CD4-positive, alpha-beta T cell treated with Interleukin-2 at 100 ng/mL for 4 hours (primary cell): ENCODE data around the gene AKR1C1.
"Not testable (repeated sequence)": the region's sequence is repeated elsewhere in the genome, so short reads cannot be mapped to it uniquely, and the experiment has no call there.

Source experiments
- DNase-seq: peaks from one replicate; pipeline ENCODE4 v3.0.0-alpha.2; 2020; ENCODE audit warnings: low spot score

AKR1C1 gene

DNA sequence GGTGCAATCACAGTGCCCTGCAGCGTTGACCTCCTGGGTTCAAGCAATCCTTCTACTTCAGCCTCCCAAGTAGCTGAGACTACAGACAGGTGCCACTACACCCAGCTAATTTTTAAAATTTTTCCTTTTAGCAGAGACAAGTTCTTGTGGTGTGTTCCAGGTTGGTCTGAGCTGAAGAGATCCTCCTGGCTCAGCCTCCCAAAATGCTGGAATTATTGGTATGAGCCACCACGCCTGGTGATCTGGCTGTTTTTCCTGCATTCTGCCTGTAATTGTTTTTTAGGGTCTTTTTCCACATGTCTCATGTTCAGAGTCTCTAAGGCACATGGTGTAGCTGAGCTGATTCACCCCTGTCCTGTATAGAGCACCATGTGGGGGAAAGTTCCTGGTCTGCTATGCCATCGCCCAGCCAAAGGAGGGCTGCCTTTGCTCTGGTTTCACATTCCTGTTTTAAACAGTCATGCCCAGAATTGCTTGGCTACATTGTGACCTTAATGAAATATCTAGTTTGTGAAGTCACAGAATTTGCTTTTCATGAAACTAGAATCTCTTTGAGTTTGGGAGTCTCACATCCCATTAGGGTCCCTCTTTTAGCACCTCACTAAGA is 55.6 kb downstream of the AKR1C1 start:
- not testable (repeated sequence) for DNase-seq

DNA sequence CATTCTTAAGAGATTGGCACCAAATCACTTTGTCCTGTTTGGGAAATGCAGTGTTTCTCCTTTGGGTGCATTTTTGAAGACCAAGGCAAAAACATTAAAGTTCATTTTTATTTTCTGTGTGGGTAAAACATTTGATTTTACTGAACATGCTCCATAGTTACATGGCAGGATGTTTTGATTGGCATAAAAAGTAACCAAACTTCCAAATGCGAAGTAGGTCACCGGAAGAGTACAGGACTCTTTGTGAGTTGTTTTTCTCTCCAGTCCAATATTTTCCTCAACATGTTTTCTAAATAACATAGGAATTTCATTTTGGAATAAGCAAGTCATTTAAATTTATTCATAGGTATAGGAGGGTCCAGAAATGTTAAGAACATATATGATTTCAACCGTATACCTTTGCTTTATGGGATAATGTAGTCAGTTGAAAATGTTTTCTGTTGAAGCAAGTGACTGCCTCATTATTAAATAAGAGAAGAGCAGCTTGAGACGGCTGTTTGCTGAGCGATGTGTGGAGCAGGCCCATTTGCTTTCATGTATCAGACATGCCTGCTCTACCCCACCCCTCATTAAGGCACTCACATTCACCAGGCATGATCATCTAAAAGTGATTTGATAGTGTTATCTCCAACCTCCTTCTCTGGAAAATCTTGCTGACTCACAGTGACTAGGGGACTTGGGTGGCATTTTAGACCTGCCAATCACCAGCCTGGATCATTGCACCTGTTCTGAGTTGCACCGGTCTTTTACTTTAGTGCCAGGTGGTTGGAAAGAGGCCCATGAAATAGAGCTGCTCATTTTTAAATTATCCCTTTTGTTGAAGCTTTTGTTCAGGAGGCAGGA is 56.8 kb downstream of the AKR1C1 start:
- DNase-seq: not testable (repeated sequence)

DNA sequence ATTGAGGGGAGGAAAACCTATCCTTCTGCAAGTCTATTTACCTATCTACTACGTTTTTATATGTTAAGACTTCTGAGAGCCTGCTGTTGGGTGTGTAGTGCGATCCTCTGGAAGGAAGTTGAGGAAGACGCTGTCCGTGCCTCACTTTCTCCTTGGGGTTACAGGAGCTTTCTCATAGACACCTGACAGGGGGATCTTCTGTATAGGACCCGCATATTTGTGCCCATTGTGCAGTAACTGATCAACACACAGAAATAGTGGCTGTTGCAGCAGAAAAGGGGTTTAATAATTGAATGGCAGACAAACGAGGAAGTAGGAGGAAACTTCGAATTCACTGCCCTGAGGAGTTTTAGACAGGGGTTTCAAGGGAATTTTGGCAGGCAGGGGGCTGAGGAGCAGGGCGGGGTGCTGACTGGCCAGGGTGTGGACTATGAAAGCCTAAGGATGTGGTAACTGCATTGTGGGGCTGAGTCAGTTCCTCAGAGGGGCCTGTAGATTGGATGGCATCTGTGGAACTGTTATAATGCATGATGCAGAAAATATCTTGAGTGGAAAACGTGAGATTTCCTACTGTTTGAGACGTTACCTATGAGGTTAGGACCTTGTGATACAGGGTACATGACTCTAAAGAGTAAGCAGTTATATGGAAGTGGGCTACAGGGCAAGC is 58.5 kb downstream of the AKR1C1 start:
- not testable (repeated sequence) for DNase-seq

DNA sequence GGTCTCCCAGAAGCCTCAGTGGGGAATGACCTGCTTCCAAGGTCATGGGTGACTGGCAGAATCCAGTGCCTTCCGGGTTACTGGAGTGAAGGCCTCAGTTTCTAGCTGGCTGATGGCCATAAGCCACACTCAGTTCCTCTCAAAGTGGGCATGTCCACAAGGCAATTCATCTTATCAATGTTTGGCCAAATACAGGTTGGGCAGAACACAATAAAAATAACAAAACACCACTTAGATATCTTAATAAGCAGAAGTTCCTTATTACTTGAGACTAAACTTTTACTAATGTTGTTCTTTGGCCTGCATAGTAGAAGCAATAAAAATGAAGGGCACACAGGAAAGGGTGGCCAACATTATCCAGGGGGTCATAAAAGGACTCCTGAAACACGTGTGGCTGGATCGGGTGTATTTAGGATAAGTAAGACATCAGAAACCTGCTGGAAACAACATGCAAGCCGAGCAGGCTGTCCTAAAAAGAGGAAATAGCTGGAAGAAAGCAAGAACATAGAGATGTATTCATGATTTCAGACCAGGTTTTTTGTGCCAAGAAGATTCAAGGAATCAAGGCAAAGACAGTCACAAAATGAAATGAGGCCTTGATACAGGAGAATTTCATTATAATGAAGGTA is 60.1 kb downstream of the AKR1C1 start:
- no peak for DNase-seq

DNA sequence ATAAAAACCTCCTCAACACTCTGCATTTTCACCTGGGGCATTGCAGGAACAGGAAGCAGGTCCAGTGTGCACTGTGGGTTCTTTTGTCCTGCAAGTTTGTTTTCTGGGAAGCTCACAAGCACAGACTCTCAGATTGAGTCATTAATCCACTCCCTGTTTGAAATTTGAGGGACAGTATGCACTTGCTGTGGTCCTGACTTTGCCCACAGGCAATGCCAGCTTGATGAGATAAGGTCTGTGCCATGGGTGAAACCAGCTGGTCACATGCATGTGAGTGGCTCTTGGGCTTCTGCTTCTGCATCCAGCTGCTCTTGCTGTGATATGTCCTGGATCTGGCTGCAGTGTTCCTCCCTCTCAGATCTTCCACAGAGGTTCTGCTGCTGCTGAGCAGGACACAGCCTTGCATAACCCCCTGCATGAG is 62.3 kb downstream of the AKR1C1 start:
- DNase-seq: not testable (repeated sequence)

DNA sequence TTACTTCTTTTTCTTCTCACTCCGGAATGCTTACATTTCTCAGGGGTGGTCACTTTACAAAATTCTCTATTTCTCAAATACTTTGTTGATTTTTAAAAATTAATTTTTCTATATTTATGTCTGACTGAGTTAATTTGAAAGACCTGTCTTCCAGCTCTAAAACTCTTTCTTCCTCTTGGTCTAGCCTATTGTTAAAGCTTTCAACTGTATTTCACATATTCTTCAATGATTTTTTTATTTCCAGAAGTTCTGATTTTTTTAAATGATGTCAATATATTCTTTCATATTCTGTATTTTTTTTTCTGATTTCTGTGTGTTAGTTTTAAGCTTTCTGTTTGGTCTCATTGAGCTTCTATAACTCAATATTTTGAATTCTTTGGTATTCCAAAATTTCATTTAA is 67.8 kb downstream of the AKR1C1 start:
- no peak for DNase-seq

DNA sequence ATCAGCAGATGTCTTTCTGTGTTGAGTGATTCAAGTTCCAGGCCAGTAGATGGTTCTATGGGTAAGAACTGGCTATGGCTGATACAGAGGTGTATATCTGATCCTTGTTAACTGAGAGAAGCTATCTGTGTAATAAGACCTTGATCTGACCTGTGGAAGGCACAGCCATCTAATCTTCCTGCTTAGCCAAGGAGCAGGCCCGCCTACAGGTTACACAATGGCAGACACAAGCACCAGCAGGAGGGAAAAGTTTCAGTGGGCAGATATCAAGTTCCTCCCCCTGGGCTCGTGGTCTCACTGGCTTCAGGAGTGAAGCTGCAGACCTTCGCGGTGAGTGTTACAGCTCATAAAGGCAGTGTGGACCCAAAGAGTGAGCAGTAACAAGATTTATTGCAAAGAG is 68.4 kb downstream of the AKR1C1 start:
- not testable (repeated sequence) for DNase-seq

DNA sequence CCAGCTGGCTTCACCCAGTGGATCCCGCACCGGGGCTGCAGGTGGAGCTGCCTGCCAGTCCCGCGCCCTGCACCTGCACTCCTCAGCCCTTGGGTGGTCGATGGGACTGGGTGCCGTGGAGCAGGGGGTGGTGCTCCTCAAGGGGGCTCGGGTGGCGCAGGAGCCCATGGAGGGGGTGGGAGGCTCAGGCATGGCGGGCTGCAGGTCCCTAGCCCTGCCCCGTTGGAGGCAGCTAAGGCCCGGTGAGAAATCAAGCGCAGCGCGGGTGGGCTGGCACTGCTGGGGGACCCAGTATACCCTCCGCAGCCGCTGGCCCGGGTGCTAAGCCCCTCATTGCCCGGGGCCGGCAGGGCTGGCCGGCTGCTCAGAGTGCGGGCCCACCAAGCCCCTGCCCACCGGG is 69.2 kb downstream of the AKR1C1 start:
- DNase-seq: not testable (repeated sequence)
